Activated CD4-positive, alpha-beta T cell treated with anti-CD3 and anti-CD28 coated beads, Interleukin-2, Interleukin-4, amounts not matched to agents 100 ng/mL and 50 ng/mL, durations not matched to agents 16 hours and 8 hours (primary cell): ENCODE data around the gene SLA2.
A peak's percentile ranks its signal among the peaks of the same experiment; 100 is the strongest.
"Not testable (repeated sequence)": the region's sequence is repeated elsewhere in the genome, so short reads cannot be mapped to it uniquely, and the experiment has no call there.

Experiments used
- DNase-seq: peaks from one replicate; pipeline ENCODE4 v3.0.0-alpha.2; 2020; ENCODE audit warnings: low spot score

SLA2 gene

GRCh38 chr20:36645998-36646397 is at the start of gene SLA2:
Gene SLA2 (minus strand): TSS chr20:36646196. CDS start chr20:36641335, 4,861 bp downstream.
- DNase-seq: peak; percentile 75

GRCh38 chr20:36695467-36695866 is 49.5 kb upstream of the SLA2 start:
- not testable (repeated sequence) for DNase-seq

GRCh38 chr20:36688630-36689029 is 42.6 kb upstream of the SLA2 start:
- no peak for DNase-seq

DNA sequence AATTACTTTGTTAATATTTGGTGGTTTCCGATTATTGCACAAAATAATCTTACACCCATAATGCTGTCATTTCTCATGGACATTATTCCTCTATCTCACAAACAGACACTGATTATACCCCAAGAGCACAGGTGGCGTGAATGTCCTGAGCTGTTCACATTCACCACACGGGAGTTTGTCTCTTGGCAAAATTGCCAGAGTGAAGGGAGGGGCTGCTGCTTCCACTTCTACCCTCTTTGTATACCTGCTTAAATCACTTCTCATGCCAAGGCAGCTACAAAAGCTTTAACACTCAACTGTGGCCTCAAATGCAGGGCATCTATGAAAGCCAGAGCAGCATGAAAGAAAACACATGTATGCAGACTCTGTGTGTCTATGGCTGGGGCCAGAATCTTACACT is 41.9 kb upstream of the SLA2 start:
- DNase-seq: no peak

- DNase-seq: no peak
These were observed 40.9 kb upstream of the SLA2 start for GRCh38 chr20:36686944-36687343.

DNA sequence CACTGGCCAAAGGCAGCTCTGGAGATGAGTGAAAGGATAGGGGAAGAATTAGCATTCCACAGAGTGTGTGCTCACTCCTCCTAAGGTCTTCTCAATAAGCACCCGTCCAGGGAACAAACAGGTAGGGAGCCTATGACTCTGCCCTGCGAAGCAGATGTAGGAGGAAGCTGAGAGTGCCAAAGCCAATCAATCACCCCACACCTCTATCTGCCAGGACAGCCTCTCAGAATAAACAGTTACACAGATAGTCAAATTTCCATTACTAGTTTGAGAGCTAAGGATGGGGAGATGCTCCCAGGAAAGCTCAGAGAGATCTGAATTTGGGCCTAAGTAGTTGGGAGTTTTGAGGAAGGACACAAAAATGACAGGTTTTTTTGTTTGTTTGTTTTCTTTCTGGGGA is 40.5 kb upstream of the SLA2 start:
- no peak for DNase-seq

DNA sequence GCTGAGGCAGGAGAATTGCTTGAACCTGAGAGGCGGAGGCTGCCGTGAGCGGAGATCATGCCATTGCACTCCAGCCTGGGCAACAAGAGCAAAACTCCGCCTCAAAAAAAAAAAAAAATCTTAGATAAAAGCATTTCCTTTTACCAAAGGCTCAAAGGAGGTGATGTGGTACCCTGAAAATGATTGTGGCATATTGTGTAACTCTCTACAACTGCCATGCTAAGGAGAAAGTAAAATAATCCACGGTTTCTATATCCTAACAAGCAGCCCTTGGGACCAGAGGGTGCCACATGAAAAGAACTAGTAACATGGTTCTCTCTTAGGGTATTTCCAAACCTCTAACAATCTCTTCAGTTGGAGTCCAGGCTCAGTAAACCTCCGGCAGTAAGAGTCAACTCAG is 38.8 kb upstream of the SLA2 start:
- no peak for DNase-seq

GRCh38 chr20:36682311-36682710 is 36.3 kb upstream of the SLA2 start:
- no peak for DNase-seq

GRCh38 chr20:36677422-36677771 is 31.4 kb upstream of the SLA2 start:
- DNase-seq: no peak

GRCh38 chr20:36676701-36677421 is 30.9 kb upstream of the SLA2 start:
- DNase-seq: no peak

- not testable (repeated sequence) for DNase-seq
These were observed 29.5 kb upstream of the SLA2 start for GRCh38 chr20:36675545-36675944.

GRCh38 chr20:36672991-36673390 is 27.0 kb upstream of the SLA2 start:
- DNase-seq: no peak

DNA sequence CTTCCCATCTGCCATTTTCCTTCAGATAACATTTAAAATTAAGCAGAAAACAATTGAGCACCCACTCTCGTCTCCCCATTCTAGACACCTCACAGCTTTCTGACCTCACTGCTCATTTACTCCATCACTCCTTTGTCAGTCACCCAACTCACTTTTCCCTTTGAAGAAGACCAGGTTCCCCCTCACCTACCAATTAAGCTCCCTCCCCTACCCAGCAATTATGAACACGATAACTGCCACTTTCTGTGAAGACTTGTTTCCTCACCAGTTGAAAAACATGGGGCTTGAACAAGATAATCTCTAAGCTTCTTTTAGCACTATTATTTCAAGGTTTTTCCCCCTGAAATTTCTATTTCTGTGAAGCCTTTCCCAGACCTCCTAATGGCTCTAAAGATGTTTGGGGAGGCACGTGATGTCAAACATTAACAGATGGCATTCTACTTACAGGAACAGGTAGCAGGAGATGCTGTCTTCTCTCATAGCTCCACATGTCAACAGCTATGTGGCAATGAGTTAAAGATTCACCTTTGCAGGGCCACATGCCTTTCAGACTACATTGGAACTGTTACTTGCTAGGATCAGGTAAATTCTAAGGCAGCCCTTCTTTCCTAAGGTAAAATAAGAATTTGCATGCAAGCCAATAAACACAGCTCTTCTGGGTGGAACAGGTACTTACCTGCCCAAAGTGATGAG is 24.8 kb upstream of the SLA2 start:
- DNase-seq: no peak

- no peak for DNase-seq
These were observed 20.3 kb upstream of the SLA2 start for GRCh38 chr20:36666181-36666740.

GRCh38 chr20:36663031-36663430 is 17.0 kb upstream of the SLA2 start:
- no peak for DNase-seq

- peak; percentile 46 for DNase-seq
These were observed 12.3 kb upstream of the SLA2 start for GRCh38 chr20:36658300-36658699.

- no peak for DNase-seq
These were observed 10.7 kb upstream of the SLA2 start for GRCh38 chr20:36656733-36657132.

DNA sequence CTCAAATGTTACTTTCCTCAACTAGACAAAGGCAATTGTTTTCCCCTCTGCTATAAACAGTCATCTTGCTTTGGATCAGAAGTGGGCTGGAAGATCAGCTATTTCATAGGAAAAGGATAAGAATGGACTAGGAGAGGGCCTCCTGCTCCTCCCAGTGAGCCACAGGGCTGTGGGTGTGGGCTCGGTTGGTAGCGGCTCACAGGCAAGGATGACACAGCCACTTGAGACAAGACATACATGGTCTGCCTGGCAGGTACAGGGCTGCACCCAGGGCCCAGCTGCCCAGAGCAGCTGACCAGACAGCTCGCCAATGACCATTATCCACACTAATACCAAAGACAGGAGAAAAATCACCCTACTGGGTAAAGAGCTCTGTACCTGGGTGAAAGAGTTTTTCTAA is 9.0 kb upstream of the SLA2 start:
- no peak for DNase-seq

DNA sequence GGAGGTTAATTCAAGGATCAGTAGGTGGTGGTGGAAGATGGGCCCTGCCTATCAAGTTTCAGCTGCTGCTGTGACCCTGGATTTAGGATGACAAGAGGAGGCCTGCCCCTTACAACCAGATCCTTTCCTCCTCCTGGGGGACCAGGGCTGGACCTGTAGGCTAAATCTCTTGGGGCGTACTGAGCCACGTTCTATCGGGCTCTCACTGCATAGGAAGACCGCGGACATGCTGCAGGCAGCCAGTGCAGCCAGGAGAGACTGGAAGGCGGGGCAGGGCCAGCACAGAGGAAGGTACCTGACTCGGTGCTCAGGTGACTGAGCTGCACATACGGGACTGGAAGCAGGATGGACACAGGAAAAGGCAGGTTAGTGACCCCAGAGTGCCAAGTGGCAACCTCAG is 8.5 kb upstream of the SLA2 start:
- no peak for DNase-seq

GRCh38 chr20:36653456-36653855 is 7.5 kb upstream of the SLA2 start:
- DNase-seq: no peak

DNA sequence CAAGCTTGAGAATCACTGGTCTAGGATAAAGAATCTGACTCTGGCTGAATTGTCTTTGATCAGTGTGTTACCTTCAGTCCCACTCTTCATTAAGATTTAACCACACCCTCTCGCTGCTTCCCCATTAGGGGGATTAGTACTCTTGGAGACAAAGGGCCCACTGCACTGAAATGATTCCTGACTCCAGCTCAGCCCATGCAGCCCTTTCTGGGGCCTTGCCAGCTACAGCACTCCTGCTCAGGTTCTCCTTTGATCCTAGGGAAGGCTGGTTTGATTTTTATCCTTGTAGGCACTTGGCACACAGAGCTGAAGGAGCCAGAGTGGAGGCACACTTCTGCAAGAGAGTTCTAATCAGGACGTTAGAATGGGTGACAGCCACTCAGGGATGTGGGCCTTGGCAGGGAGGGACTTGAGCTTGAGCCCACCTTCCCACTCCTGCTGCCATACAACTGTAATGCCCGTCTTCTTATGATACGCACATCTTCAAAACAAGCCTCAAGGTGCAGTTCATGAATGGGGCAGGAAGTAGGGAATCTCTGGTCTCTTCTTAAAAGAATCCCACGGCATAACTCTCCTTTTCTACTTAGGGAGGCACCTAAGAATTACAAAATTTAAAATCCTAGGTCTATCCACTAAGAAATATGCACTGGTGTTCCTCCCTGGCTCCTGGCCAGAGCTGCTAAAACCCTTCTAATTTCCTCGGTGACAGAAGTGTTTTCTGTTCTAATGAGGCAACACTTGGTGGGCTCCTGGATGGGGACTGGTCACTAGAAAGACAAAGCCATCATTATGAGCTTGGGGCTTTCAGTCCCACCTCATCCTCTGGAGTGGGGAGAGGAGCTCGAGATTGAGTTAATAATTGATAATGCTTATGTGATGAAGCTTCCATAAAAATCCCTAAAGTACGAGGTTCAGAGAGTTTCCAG is 1.5 kb upstream of the SLA2 start:
- DNase-seq: no peak

DNA sequence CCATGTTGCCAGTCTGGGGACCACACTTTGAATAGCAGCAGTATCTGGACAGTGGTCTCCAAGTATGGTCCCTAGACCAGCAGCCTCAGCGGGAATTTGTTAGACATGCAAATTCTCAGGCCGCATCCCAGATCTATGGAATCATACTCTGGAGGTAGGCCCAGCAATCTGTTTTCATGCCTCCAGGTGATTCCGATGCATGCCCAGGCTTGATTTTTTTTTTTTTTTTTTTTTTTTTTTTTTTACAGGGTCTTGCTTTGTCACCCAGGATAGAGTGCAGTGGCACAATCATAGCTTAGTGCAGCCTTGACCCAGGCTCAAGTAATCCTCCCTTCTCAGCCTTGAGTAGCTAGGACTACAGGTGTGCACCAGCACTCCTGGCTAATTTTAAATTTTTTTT is 682 bp upstream of the SLA2 start:
- no peak for DNase-seq
